ENCODE results near the gene GJB3. TPM values are rescaled to one million over a fixed set of nuclear protein-coding genes. Genes with fewer than 3 reads are reported as not detected.
"Not testable (repeated sequence)": the region's sequence is repeated elsewhere in the genome, so short reads cannot be mapped to it uniquely, and the experiment has no call there.

Gene GJB3
- total RNA-seq (2021) (58.6 and 63.0 TPM in 2 replicates), Bru-seq, nascent RNA (percentile 85 among the genes with signal in this experiment), BruChase-seq, experiment 1, labeled RNA remaining after a 2-hour chase (percentile 90 among the genes with signal in this experiment), BruChase-seq, experiment 2, labeled RNA remaining after a 6-hour chase (percentile 92 among the genes with signal in this experiment)
- long read RNA-seq, transcript GJB3-202 (2 exons, 2,217 nt), result major isoform, 51 of 93 reads
- long read RNA-seq, transcript GJB3-201 (2 exons, 1,797 nt), result minor isoform, 20 of 93 reads
- long read RNA-seq, partial matches to known transcripts, result 0 of 93 reads
- long read RNA-seq, other reads (novel, unspliced or antisense), result 22 of 93 reads

DNA sequence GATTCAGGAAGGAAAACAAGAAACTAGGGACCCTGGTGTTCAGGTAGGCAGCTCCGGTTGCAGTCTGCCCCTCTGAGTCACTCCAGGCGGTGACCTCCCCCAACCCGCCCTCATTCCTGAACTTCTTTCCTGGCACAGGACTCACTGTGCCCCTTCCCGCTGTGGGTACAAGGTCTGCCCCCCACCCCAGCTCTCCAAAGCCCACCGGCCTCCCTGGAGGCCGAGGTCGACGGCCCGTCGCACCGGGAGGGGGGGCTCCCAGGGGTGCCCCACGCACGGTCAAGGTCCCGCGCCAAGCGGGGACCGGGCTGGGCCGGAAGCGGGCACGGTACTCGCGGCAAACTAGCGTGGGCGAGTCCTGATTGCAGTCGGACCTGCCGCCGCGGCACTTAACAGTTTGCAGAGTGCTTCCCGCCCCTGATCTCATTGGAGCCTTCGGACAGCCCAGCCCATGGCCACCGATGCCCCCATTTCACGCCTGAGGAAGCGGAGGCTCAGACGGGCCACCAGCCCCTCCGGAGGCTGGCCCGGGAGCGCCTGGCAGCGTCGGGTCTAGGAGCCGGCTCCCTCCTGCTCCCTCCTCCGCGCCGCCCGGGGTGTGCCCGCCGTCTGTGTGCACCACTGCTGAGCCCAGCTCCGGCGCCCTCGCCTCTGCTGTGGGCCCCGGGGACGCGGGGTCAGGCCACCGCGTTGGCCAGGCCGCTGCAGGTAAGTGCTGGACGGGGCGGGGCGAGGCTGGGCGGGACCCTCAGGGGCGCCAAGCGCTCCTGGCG lies at the start of gene GJB3:
Gene GJB3 (plus strand): TSS at position 144 of the 773 bp plus-strand sequence. CDS start 3,549 bp downstream, outside the sequence.
- peaks cover 21% of the 10 kb centered on the region; the same call in 1 of the 2 replicates for H3K36me3 ChIP-seq (ENCODE audit: low read depth)
- intact Hi-C loops (cut with micrococcal nuclease; ENCODE audit: unreplicated experiment), result loop anchor here (1.0 kb wide), 1 partner anchor 18 kb away; no protein-coding TSS in a partner anchor
- no peaks in the 10 kb centered on the region for H3K9me3 ChIP-seq (ENCODE audit: insufficient read depth, low read depth)
- peaks cover 61% of the 10 kb centered on the region for H3F3A ChIP-seq (ENCODE audit: insufficient read depth, low read depth)
- ChIA-PET POLR2A (ENCODE audit: unreplicated experiment) (interaction anchor here (0.5 to 2.2 kb wide), 11 partner anchors 16 to 906 kb away, joined by 3 to 27 read pairs (median 5); partner anchors contain the start of genes GJB4 and GJB5), CTCF (interaction anchor here (0.7 to 1.9 kb wide), 5 partner anchors 18 to 34 kb away, joined by 3 to 11 read pairs (median 4); partner anchors contain the start of genes GJB4 and GJB5)
- peak within 1 kb of the TSS; percentile 98 for H3K4me3 ChIP-seq
- peaks cover 70% of the 10 kb centered on the region for H3K4me1 ChIP-seq (replicated peaks; ENCODE audit: insufficient read depth)
- no TSS peak for BruUV-seq (replicated peaks)
- TF ChIP-seq, protein P1, sequence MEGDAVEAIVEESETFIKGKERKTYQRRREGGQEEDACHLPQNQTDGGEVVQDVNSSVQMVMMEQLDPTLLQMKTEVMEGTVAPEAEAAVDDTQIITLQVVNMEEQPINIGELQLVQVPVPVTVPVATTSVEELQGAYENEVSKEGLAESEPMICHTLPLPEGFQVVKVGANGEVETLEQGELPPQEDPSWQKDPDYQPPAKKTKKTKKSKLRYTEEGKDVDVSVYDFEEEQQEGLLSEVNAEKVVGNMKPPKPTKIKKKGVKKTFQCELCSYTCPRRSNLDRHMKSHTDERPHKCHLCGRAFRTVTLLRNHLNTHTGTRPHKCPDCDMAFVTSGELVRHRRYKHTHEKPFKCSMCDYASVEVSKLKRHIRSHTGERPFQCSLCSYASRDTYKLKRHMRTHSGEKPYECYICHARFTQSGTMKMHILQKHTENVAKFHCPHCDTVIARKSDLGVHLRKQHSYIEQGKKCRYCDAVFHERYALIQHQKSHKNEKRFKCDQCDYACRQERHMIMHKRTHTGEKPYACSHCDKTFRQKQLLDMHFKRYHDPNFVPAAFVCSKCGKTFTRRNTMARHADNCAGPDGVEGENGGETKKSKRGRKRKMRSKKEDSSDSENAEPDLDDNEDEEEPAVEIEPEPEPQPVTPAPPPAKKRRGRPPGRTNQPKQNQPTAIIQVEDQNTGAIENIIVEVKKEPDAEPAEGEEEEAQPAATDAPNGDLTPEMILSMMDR (conservative IDR thresholded peaks at IDR 0.05), result no peak
- no peak for TF ChIP-seq EZH2 (IDR thresholded peaks at IDR 0.05; ENCODE audit: low read depth)
- no peaks in the 10 kb centered on the region for H3K9me2 ChIP-seq (ENCODE audit: insufficient read depth)
- peak within 1 kb of the TSS; percentile 86 for H2AFZ ChIP-seq
- H4K20me1 ChIP-seq (ENCODE audit: insufficient read depth), result peaks cover 25% of the 10 kb centered on the region
- H3K27me3 ChIP-seq (ENCODE audit: insufficient read depth, low read depth), result no peaks in the 10 kb centered on the region
- peak; percentile 70 for DNase-seq
- peak within 1 kb of the TSS; percentile 92 for H3K27ac ChIP-seq
- H3K79me2 ChIP-seq (ENCODE audit: low read depth), result peaks cover 57% of the 10 kb centered on the region
- peak within 1 kb of the TSS; percentile 97 for H3K4me2 ChIP-seq

DNA sequence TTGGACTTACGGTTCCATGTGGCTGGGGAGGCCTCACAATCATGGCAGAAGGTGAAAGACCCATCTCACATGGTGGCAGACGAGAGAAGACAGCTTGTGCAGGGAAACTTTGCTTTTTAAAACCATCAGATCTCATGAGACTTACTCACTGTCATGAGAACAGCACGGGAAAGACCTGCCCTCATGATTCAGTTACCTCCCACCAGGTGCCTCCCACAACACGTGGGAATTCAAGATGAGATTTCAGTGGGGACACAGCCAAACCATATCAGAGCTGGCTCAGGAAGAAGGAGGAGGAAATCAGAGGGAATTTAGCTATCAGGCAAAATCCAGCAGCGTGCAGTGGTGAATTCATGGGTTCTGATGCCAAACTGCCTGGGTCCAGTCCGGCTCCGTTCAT lies 48.2 kb upstream of the GJB3 start:
- POLR2A ChIA-PET (ENCODE audit: unreplicated experiment); H3K27ac ChIP-seq; intact Hi-C loops (cut with micrococcal nuclease; ENCODE audit: unreplicated experiment); H3K36me3 ChIP-seq (ENCODE audit: low read depth); H3K9me3 ChIP-seq (ENCODE audit: insufficient read depth, low read depth); DNase-seq; BruUV-seq (replicated peaks); H3K4me2 ChIP-seq; H3K9me2 ChIP-seq (ENCODE audit: insufficient read depth); H3K4me1 ChIP-seq (replicated peaks; ENCODE audit: insufficient read depth); CTCF ChIA-PET; H3F3A ChIP-seq (ENCODE audit: insufficient read depth, low read depth); H3K79me2 ChIP-seq (ENCODE audit: low read depth); H4K20me1 ChIP-seq (ENCODE audit: insufficient read depth); H2AFZ ChIP-seq; H3K4me3 ChIP-seq: not testable (repeated sequence)
- H3K27me3 ChIP-seq (ENCODE audit: insufficient read depth, low read depth), result peaks cover 44% of the 10 kb centered on the region

DNA sequence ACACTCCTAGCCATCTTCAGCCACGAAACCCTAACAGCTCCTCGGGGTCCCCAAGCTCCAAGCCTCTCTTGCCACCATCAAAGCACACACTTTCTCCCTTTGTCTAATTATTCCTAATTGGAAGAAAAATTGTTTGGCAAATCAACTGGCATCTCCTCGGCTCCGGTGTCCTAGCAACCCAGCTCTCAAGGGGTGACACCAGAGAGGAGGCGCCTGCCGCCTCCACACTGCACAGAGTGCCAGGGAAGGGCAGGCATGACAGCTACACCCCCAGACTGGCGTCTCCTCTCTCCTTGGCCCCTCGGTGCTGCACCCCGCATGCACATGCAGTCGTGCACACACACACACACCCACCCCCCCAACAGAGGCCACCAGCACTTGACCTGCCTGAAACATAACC lies 44.3 kb upstream of the GJB3 start:
- no peaks in the 10 kb centered on the region for H3K79me2 ChIP-seq (ENCODE audit: low read depth)
- H3K36me3 ChIP-seq (ENCODE audit: low read depth), result no peaks in the 10 kb centered on the region
- TF ChIP-seq, protein P1 (conservative IDR thresholded peaks at IDR 0.05), result no peak
- no peak for TF ChIP-seq EZH2 (IDR thresholded peaks at IDR 0.05; ENCODE audit: low read depth)
- no peaks in the 10 kb centered on the region for H3F3A ChIP-seq (ENCODE audit: insufficient read depth, low read depth)
- no peaks in the 10 kb centered on the region for H4K20me1 ChIP-seq (ENCODE audit: insufficient read depth)
- no peaks in the 10 kb centered on the region for H3K9me3 ChIP-seq (ENCODE audit: insufficient read depth, low read depth)
- H3K27me3 ChIP-seq (ENCODE audit: insufficient read depth, low read depth), result peaks cover 25% of the 10 kb centered on the region
- H3K27ac ChIP-seq, result no peak overlapping the region
- H3K4me3 ChIP-seq, result no peak overlapping the region
- no TSS peak for BruUV-seq (replicated peaks)
- H3K9me2 ChIP-seq (ENCODE audit: insufficient read depth), result no peaks in the 10 kb centered on the region
- intact Hi-C loops (cut with micrococcal nuclease; ENCODE audit: unreplicated experiment), result no loop called here
- H2AFZ ChIP-seq, result no peak overlapping the region
- POLR2A ChIA-PET (ENCODE audit: unreplicated experiment), result interaction anchor here (0.6 kb wide), 2 partner anchors 13 to 1068 kb away, joined by 4 to 7 read pairs; no protein-coding TSS in a partner anchor
- DNase-seq, result no peak
- CTCF ChIA-PET, result interaction anchor here (0.6 kb wide), 1 partner anchor 249 kb away, joined by 4 read pairs; the partner anchor contains the start of gene TMEM35B
- H3K4me1 ChIP-seq (replicated peaks; ENCODE audit: insufficient read depth), result no peaks in the 10 kb centered on the region
- H3K4me2 ChIP-seq, result no peak overlapping the region

DNA sequence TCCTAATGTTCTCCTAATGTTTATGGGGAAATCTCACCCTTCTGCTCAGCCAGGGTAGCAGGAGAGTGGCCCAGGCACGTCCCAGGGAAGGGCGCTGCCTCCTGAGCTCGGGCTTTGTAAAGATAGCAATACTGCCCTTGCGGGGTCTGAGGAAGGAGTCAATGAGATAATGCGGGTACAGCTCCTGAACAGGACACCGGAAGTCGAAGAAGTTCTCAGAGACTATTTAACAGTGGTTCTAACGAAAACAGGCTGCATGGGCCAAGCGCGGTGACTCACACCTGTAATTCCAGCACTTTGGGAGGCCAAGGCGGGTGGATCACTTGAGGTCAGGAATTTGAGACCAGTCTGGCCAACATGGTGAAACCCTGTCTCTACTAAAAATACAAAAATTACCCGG lies 43.8 kb upstream of the GJB3 start:
- H3K4me2 ChIP-seq; H4K20me1 ChIP-seq (ENCODE audit: insufficient read depth); H3K4me3 ChIP-seq; DNase-seq; BruUV-seq (replicated peaks); H3K9me2 ChIP-seq (ENCODE audit: insufficient read depth); CTCF ChIA-PET; H3K4me1 ChIP-seq (replicated peaks; ENCODE audit: insufficient read depth); H3K79me2 ChIP-seq (ENCODE audit: low read depth); intact Hi-C loops (cut with micrococcal nuclease; ENCODE audit: unreplicated experiment); H3F3A ChIP-seq (ENCODE audit: insufficient read depth, low read depth); H3K9me3 ChIP-seq (ENCODE audit: insufficient read depth, low read depth); H3K27ac ChIP-seq; H3K36me3 ChIP-seq (ENCODE audit: low read depth); H2AFZ ChIP-seq: not testable (repeated sequence)
- H3K27me3 ChIP-seq (ENCODE audit: insufficient read depth, low read depth), result peaks cover 25% of the 10 kb centered on the region
- POLR2A ChIA-PET (ENCODE audit: unreplicated experiment), result interaction anchor here (0.6 kb wide), 1 partner anchor 14 kb away, joined by 7 read pairs; no protein-coding TSS in a partner anchor
